Measurements from ENCODE around the gene CNDP2. TPM values are rescaled to one million over a fixed set of nuclear protein-coding genes. Genes with fewer than 3 reads are reported as not detected.

Gene CNDP2
- total RNA-seq, 1 experiment from 2014 or later = 57.6 TPM

DNA sequence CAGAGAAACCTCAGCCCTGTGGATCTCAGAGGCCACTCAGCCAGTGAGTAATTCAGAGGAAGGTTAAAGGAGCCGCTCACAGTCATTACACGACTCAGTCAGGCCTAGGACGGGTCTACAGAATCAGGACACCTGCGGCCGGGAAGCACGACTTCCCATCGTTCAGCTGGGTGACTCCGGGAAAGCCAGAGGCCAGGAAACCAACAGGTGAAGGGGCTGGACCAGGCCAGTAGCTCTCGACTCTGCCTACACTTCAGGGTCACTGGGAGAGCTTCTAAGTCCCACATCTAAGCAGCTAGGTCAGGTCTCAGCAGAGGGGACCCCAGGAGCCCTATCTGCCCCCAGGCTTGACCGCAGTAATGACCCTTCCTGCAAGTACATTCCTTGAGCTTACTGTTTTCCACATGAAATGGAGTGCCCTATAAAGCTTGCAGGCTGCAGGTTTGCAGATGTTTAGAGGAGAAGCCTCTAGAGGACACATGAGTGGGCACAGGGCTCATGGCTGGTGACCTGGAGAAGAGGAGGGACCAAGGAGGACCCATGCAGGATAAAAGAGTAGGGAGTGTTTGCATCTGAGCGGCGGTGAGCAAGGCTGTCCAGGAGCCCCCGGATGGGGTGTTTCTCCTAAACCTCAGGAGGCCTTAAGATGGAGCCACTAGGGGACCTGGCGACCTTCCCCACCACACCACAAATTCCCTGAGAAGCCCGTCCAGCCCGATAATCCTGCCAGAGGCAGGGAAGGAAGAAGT, 48.6 kb upstream of the CNDP2 start:
- ChIA-PET POLR2A (ENCODE audit: unreplicated experiment) (no interaction called here), CTCF (interaction anchor here (1.6 kb wide), 1 partner anchor 46 kb away, joined by 4 read pairs; no protein-coding TSS in a partner anchor)
- no peaks in the 10 kb centered on the region for H3K9me3 ChIP-seq (ENCODE audit: low read length)
- TF ChIP-seq, protein P1, sequence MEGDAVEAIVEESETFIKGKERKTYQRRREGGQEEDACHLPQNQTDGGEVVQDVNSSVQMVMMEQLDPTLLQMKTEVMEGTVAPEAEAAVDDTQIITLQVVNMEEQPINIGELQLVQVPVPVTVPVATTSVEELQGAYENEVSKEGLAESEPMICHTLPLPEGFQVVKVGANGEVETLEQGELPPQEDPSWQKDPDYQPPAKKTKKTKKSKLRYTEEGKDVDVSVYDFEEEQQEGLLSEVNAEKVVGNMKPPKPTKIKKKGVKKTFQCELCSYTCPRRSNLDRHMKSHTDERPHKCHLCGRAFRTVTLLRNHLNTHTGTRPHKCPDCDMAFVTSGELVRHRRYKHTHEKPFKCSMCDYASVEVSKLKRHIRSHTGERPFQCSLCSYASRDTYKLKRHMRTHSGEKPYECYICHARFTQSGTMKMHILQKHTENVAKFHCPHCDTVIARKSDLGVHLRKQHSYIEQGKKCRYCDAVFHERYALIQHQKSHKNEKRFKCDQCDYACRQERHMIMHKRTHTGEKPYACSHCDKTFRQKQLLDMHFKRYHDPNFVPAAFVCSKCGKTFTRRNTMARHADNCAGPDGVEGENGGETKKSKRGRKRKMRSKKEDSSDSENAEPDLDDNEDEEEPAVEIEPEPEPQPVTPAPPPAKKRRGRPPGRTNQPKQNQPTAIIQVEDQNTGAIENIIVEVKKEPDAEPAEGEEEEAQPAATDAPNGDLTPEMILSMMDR (conservative IDR thresholded peaks at IDR 0.05; ENCODE audit: low read depth, low read length) = no peak
- no peak for TF ChIP-seq EZH2phosphoT487 (IDR thresholded peaks at IDR 0.05; ENCODE audit: borderline replicate concordance, low read length)
- TF ChIP-seq EZH2 (IDR thresholded peaks at IDR 0.05; ENCODE audit: low read length, unreplicated experiment) = no peak
- no peaks in the 10 kb centered on the region for H3K9me2 ChIP-seq (replicated peaks; ENCODE audit: low read length)
- no peak overlapping the region for H3K4me3 ChIP-seq (ENCODE audit: low read length)
- intact Hi-C loops (cut with micrococcal nuclease) = no loop called here
- no peak overlapping the region for H3K9ac ChIP-seq (ENCODE audit: low read length)
- no peak overlapping the region for H3K4me2 ChIP-seq (ENCODE audit: low read length)
- DNase-seq (no peak), ATAC-seq (no peak)
- H3F3A ChIP-seq (ENCODE audit: low read length, unreplicated experiment) = no peaks in the 10 kb centered on the region
- H4K20me1 ChIP-seq (ENCODE audit: low read length) = no peaks in the 10 kb centered on the region
- H3K27me3 ChIP-seq (ENCODE audit: low read length) = peaks cover 94% of the 10 kb centered on the region
- no peaks in the 10 kb centered on the region for H3K4me1 ChIP-seq (ENCODE audit: insufficient read depth, low read length)
- no peaks in the 10 kb centered on the region for H3K36me3 ChIP-seq (ENCODE audit: low read depth, low read length)
- H3K27ac ChIP-seq (ENCODE audit: low read length) = no peak overlapping the region
- no TSS peak for BruUV-seq (replicated peaks)
- H2AFZ ChIP-seq (ENCODE audit: low read length) = no peak overlapping the region
- H3K79me2 ChIP-seq (ENCODE audit: low read length) = no peaks in the 10 kb centered on the region

DNA sequence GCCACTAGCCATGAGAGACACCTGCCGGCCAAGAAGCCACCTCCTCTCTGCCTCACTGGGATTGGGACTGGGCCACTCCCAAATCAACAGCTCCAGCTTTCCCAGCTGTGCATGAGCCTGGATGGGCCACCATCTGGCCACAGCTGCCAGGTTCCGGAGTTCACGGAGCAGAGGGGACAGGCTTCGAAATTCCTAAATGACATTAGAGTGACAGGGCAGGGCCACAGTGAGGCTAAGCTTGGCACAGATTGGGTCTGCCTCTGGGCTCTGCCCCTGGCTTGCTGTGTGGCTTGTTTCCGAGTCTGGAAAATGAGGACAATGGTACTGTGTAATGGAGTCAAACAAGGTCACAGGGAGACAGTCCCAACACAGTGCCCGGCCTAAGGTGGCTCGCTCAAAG, 45.5 kb upstream of the CNDP2 start:
- BruUV-seq (replicated peaks) = no TSS peak
- H2AFZ ChIP-seq (ENCODE audit: low read length) = no peak overlapping the region
- intact Hi-C loops (cut with micrococcal nuclease) = no loop called here
- no peaks in the 10 kb centered on the region for H3K4me1 ChIP-seq (ENCODE audit: insufficient read depth, low read length)
- CTCF ChIA-PET = no interaction called here
- DNase-seq (no peak), ATAC-seq (no peak)
- H3K4me3 ChIP-seq (ENCODE audit: low read length) = no peak overlapping the region
- peaks cover 93% of the 10 kb centered on the region for H3K27me3 ChIP-seq (ENCODE audit: low read length)
- H3F3A ChIP-seq (ENCODE audit: low read length, unreplicated experiment) = no peaks in the 10 kb centered on the region
- H3K9me3 ChIP-seq (ENCODE audit: low read length) = no peaks in the 10 kb centered on the region
- no peaks in the 10 kb centered on the region for H3K9me2 ChIP-seq (replicated peaks; ENCODE audit: low read length)
- no peaks in the 10 kb centered on the region for H3K79me2 ChIP-seq (ENCODE audit: low read length)
- TF ChIP-seq EZH2phosphoT487 (IDR thresholded peaks at IDR 0.05; ENCODE audit: borderline replicate concordance, low read length) (no peak), EZH2 (IDR thresholded peaks at IDR 0.05; ENCODE audit: low read length, unreplicated experiment) (no peak)
- TF ChIP-seq, protein P1 (conservative IDR thresholded peaks at IDR 0.05; ENCODE audit: low read depth, low read length) = no peak
- H3K4me2 ChIP-seq (ENCODE audit: low read length) = no peak overlapping the region
- POLR2A ChIA-PET (ENCODE audit: unreplicated experiment) = no interaction called here
- no peaks in the 10 kb centered on the region for H3K36me3 ChIP-seq (ENCODE audit: low read depth, low read length)
- H3K27ac ChIP-seq (ENCODE audit: low read length) = no peak overlapping the region
- no peaks in the 10 kb centered on the region for H4K20me1 ChIP-seq (ENCODE audit: low read length)
- no peak overlapping the region for H3K9ac ChIP-seq (ENCODE audit: low read length)

DNA sequence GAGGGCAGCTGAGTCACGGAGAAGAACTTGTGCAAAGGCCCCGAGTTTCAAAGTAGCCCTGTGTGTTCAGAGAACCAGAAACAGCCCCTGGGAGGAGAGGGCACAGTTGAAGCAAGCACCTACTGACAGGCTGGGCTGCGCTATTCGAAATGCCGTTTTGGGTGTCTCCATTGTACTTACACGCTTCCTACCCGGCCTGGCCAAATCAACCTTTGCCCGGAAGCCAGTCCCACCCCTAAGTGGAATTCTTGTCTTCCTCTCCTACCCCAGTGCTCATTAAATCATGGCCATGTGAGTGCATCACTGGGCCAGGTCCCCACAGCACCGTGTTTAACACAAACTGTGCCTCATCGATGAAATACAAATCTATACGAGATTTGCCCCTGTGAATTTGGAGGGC, 45.0 kb upstream of the CNDP2 start:
- TF ChIP-seq EZH2phosphoT487 (IDR thresholded peaks at IDR 0.05; ENCODE audit: borderline replicate concordance, low read length) (no peak), EZH2 (IDR thresholded peaks at IDR 0.05; ENCODE audit: low read length, unreplicated experiment) (no peak)
- TF ChIP-seq, protein P1 (conservative IDR thresholded peaks at IDR 0.05; ENCODE audit: low read depth, low read length) = no peak
- Histone ChIP-seq H3K79me2 (ENCODE audit: low read length) (no peaks in the 10 kb centered on the region), H3F3A (ENCODE audit: low read length, unreplicated experiment) (no peaks in the 10 kb centered on the region), H3K9ac (ENCODE audit: low read length) (no peak overlapping the region), H3K4me3 (ENCODE audit: low read length) (no peak overlapping the region), H4K20me1 (ENCODE audit: low read length) (no peaks in the 10 kb centered on the region), H2AFZ (ENCODE audit: low read length) (no peak overlapping the region), H3K4me1 (ENCODE audit: insufficient read depth, low read length) (no peaks in the 10 kb centered on the region), H3K27me3 (ENCODE audit: low read length) (peaks cover 93% of the 10 kb centered on the region), H3K9me3 (ENCODE audit: low read length) (no peaks in the 10 kb centered on the region), H3K4me2 (ENCODE audit: low read length) (no peak overlapping the region), H3K27ac (ENCODE audit: low read length) (no peak overlapping the region), H3K36me3 (ENCODE audit: low read depth, low read length) (no peaks in the 10 kb centered on the region), H3K9me2 (replicated peaks; ENCODE audit: low read length) (no peaks in the 10 kb centered on the region)
- intact Hi-C loops (cut with micrococcal nuclease) = no loop called here
- POLR2A ChIA-PET (ENCODE audit: unreplicated experiment) = no interaction called here
- BruUV-seq (replicated peaks) = no TSS peak
- CTCF ChIA-PET = no interaction called here
- DNase-seq (no peak), ATAC-seq (no peak)
